ENCODE data around the gene CAMSAP1. TPM values are rescaled to one million over a fixed set of nuclear protein-coding genes. Genes with fewer than 3 reads are reported as not detected.

Gene CAMSAP1
- total RNA-seq, 1 experiment from 2014 or later, result 16.6 TPM

Other genes starting within 250 kb of the CAMSAP1 start
- gene LCN9, start 244.2 kb downstream of the CAMSAP1 start, total RNA-seq (2014; rRNA removed; shearing (Covaris generic)), result not detected in 2 replicates
- not detected in 2 replicates for gene SOHLH1, start 208.1 kb downstream of the CAMSAP1 start, total RNA-seq (2014; rRNA removed; shearing (Covaris generic))
- not detected in 2 replicates for gene KCNT1, start 205.4 kb downstream of the CAMSAP1 start, total RNA-seq (2014; rRNA removed; shearing (Covaris generic))
- gene UBAC1, start 53.8 kb upstream of the CAMSAP1 start, total RNA-seq (2014; rRNA removed; shearing (Covaris generic)), result 51.6 and 59.6 TPM in 2 replicates
- 18.9 and 20.2 TPM in 2 replicates for gene NACC2, start 187.7 kb upstream of the CAMSAP1 start, total RNA-seq (2014; rRNA removed; shearing (Covaris generic))
- gene TMEM250, start 211.3 kb upstream of the CAMSAP1 start, total RNA-seq (2014; rRNA removed; shearing (Covaris generic)), result 25.8 and 27.8 TPM in 2 replicates

Data from SJSA1 (cell line).